ENCODE data around the gene AMOTL1.

AMOTL1 gene

DNA sequence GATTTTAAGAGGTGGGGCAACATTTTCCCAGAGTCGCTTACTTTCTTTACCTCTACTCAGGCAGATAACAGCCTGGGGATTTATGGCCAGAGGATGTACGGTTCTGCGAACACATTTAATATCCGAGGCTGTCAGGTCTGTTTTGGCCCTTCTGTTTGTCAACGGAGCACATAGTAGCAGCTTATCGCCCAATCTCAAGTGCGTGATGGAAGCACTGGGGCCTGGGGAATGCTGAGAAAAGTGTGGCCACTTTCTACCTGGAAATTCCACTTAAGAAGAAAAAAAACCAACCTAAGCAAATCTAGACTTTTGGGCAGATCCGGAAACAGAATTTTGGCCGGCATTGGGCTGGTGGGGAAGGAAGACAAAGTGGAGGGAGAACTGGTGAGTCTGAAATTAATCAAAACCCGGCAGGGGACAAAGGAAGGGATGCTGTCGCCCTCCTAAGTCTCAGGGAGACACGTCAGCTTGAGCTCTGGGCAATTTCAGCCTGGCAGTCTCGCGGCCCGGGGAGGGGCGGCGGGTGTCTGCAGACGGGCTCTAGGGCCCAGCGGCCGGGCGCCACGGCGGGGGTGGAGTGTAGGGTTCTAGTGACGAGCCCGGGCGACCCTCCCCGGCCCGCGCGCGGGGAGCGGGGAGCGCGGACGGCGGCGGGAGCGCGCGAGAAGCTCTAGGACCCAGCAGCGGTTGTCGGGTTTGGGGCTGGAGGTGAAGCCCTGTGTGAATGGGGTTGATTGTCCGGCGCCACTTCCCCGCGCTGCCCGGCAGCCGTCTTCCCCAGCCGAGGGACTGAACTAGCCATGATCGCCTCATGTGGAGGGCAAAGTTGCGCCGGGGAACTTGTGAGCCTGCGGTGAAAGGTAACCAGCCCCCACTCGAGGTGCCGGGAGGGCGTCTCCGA is at the start of gene AMOTL1:
TSS of gene AMOTL1 (plus strand) at position 656 of the 901 bp plus-strand sequence. CDS start at position 812, 156 bp downstream.
- peak; percentile 62 to 85 (median 66) for DNase-seq

DNA sequence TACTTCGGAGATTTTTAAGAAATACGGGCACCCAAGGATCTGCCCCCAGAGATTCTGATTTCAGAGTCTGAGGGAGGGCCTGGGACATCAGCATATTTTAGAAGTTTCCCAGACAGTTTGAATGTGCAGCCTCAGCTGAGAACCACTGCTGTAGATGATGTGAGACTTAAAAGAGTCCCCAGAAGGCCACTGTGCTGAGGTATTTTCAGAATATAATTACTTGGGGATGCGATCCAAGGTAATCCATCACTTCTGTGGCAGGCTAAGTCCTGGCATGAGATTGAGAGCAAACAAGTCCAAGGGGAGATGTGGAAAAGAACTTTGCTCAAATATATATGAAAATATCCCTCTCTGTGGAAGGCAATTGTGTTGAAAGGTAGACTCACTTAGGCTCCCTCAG is 48.3 kb upstream of the AMOTL1 start:
- no peak for DNase-seq

GRCh38 chr11:94721565-94722292 is 46.4 kb upstream of the AMOTL1 start:
- DNase-seq, result no peak

- DNase-seq, result no peak
These were observed 45.4 kb upstream of the AMOTL1 start for GRCh38 chr11:94722735-94723134.

DNA sequence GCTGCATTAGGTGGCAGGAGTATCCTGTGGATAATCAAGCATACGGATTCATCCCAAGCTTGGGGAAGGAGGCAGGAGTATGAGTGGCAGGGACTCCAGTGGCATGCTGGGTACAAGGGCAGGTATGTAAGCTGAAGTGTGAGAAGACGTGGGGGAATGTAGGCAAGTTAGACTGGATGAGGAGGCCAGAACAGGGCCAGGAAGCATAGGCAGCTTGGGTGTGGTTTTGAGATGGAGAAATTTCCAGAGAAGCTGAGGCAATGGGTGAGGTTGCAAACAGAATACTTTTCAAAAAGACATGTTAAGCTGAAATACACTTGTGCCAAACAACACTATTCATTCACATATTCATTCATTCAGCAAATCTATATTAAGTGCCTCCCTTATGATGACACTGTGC is 43.1 kb upstream of the AMOTL1 start:
- DNase-seq, result no peak

DNA sequence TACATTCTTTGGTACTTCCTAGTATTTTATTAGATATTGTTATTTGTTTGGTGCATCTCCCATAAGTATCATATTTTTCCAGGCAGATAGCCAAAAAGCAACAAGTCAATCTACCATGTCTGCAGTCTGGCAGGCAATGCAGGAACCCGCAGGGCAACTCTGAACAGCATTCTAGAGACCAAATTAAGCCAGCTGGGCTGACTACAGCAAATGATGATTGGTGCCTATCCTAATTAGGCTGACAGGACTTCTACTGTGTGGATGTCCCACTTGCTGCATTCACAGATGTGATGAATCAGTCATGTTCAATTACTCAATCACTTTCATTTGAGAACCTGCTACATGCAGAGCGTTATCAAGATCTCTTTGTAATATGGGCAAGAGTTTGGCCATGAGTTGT is 40.3 kb upstream of the AMOTL1 start:
- no peak for DNase-seq

GRCh38 chr11:94728541-94728940 is 39.6 kb upstream of the AMOTL1 start:
- no peak for DNase-seq

- no peak for DNase-seq
These were observed 39.0 kb upstream of the AMOTL1 start for GRCh38 chr11:94728966-94729751.

DNA sequence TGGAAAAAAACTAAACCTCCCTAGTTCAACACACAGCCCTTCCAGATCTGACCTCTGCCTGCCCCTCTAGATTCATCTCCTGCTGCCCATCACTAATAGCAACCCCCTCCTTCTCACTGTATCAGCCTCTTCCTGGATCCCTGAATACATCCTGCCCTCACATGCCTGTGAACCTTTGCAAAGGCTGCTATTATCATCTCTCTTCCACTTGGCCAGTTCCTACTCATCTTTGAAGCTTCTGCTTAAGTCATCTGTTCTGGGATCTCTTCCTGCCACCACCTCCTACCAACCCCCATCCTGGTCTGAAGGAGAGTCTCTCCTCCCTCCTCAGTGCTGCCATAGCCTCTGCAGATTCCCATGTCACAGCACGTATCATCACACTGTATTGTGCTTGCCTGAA is 38.0 kb upstream of the AMOTL1 start:
- DNase-seq, result no peak

GRCh38 chr11:94731880-94732601 is 36.1 kb upstream of the AMOTL1 start:
- DNase-seq, result peak in 2 of 3 donors; percentile 12 to 14

GRCh38 chr11:94732617-94733281 is 35.4 kb upstream of the AMOTL1 start:
- DNase-seq, result peak in 2 of 3 donors; percentile 22 to 25

- DNase-seq, result no peak
These were observed 33.4 kb upstream of the AMOTL1 start for GRCh38 chr11:94734563-94735275.

DNA sequence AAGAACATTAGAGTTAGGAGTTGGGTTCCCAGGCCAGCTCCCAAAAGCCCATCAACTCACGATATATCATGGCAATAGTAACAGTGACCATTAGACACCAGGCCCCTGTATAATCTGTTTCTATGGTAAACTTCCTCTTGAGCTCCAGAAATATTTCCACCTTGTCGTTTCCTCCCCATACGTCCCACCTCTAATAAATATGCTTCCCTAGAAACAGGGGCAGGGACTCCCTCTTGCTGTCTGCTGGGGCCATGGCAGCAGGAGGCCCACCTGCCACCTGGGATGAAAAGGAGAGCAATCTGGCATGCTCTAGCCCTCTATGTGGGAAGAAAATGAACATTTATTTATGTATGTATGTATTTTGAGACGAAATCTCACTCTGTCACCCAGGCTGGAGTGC is 32.2 kb upstream of the AMOTL1 start:
- no peak for DNase-seq

- no peak for DNase-seq
These were observed 31.0 kb upstream of the AMOTL1 start for GRCh38 chr11:94737171-94737611.

DNA sequence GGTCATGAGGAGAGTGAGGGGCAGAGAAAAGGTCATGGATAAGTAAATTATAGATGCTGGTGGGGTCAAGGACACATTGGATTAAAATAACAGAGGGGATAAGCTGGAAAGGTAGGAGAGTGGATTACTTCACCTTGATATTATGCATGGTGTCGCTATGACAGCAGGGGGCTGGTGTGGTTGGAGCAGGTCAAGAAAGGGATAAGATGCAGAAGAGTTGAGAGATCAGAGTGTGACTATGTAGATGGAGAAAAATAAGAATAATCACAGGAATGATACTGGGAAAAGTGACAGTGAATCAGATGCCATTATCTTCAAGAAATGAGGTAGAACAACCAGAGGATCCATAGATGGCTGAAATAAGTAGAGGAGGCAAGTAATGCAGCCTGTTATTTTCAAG is 29.4 kb upstream of the AMOTL1 start:
- no peak for DNase-seq

- no peak for DNase-seq
These were observed 28.8 kb upstream of the AMOTL1 start for GRCh38 chr11:94739331-94739730.

DNA sequence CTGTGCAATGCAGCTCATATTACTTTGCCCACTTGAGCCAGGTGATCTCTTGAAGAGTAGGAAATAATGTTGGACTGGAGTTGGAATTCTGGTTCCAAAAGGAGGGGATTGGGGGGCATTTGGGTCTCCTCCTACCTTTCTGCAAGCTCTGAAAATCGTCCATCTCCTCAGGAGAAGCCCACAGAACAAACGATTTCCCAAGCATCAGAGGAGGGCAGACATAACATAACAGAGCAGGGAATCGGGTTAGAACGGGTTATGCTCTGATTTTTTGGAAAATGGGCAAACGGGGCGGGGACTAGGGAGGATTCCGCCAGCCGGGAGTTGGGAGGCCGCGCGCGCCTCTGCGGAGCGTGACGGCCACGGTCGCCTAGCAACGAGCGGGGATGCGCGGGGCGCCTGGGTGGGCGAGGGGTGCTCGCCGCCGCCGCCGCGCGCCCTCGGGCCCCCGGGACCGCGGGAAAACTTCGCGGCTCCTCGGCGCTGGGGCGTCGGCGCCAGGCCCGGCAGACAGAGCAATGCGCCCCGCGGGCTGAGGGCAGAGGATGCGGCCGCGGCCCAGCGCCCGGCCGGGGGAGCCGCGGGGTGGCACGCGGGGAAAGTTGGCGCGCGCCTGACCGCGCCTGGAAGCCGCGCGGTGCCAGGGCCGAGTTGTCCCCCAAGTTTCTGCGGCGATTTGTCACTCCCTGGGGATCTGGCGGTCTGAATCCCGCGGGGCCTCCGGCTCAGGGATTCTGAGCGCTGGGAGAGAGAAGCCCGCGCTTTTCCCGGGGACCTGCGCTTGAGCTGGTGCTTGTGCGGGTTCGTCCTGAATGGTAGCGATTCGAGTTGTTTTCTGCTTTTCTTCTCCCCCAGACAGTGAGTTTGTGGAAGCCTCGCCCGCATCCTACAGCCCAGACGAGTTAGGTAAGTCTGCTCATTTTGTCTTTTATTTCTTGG is 27.8 kb upstream of the AMOTL1 start:
- peak in 1 of 3 donors; percentile 50 for DNase-seq

GRCh38 chr11:94741022-94741679 is 27.0 kb upstream of the AMOTL1 start:
- peak; percentile 33 to 52 (median 35) for DNase-seq

DNA sequence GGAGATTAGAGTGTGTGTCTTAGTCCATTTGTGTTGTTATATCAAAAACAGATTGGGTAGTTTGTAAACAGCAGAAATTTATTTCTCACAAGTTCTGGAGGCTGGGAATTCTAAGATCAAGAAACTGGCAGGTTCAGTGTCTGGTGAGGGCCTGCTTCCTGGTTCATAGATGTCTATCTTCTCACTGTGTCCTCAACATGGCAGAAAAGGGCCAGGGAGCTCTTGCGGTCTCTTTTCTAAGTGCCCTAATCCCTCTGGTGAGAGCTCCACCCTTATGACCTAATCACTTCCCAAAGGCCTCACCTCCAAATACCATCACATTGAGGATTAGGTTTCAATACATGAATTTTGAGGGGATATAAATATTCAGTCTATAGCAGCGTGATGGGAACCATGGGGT is 25.5 kb upstream of the AMOTL1 start:
- DNase-seq, result no peak

Data from suppressor macrophage treated with lipopolysaccharide for 1 hour (primary cell).